DMS53 treated with DMSO at 0.1 percent for 48 hours (cell line): Measurements from ENCODE around the gene GJC3.
"Not testable (repeated sequence)": the region's sequence is repeated elsewhere in the genome, so short reads cannot be mapped to it uniquely, and the experiment has no call there.

Experiments used
- DNase-seq: peaks from one replicate; lab custom pipeline; 2025; ENCODE audit not compliant: unreplicated experiment; lab: John Stamatoyannopoulos, UW

GJC3 gene

GRCh38 chr7:99928994-99929729 is at the start of gene GJC3:
Gene GJC3, minus strand, starts transcription at chr7:99929620. Its CDS starts 0 bp downstream, at chr7:99929620.
- DNase-seq: peak; percentile 89

DNA sequence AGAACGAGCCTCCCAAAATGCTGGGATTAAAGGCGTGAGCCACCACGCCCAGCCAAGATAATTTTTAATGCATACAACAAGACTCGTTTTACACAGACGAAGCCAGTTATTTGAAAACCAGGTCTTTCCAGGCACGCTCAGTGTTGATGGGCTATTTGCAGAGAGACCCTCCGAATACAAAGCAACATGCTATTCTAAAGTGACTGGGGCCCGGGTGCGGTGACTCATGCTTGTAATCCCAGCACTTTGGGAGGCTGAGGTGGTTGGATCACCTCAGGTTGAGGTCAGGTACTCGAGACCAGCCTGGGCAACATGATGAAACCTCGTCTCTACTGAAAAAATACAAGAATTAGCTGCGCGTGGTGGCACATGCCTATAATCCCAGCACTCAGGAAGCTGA is 47.2 kb upstream of the GJC3 start:
- no peak for DNase-seq

GRCh38 chr7:99975782-99976521 is 46.5 kb upstream of the GJC3 start, which contains the start of gene AZGP1:
Gene AZGP1, minus strand, starts transcription at chr7:99976031. Its CDS starts 11 bp downstream, at chr7:99976020.
- DNase-seq: no peak

DNA sequence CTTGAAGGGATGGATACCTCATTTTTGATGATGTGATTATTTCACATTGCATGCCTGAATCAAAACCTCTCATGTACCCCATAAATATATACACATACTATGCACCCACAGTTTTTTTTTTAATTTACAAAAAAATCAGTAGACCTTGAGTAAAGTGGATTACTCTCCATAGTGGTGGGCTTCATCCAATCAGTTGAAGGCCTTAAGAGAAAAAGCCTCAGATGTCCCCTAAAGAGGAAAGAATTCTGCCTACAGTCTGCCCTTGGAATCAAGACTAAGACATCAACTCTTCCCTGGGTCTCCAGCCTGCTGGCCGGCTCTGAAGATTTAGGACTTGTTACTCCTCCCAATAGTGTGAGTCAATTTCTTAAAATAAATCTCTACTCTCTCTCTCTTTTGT is 45.3 kb upstream of the GJC3 start:
- DNase-seq: no peak

- DNase-seq: not testable (repeated sequence)
Measured at GRCh38 chr7:99973817-99974216, 44.4 kb upstream of the GJC3 start.

DNA sequence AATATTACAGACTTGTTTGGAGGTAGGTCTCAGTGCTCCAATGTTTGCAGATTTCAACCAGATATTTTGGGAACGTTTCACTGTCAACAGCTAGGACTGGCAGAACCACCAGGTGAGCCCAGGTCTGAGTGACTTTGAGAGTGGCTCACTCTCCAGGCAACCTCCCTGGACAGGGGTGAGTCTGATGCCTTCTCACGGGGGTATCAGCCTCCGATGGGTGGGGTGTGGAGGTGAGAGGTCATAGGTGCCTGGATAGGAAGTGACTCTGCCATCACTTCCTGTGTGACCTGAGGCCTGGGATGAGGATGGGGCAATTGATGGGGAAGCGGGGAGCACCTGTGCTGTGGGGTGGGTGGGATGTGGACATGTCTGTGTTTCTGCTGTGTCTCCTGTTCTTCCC is 41.8 kb upstream of the GJC3 start:
- no peak for DNase-seq

- not testable (repeated sequence) for DNase-seq
Measured at GRCh38 chr7:99969813-99970212, 40.4 kb upstream of the GJC3 start.

- DNase-seq: no peak
Measured at GRCh38 chr7:99969298-99969697, 39.9 kb upstream of the GJC3 start.

- no peak for DNase-seq
Measured at GRCh38 chr7:99958564-99959227, 29.3 kb upstream of the GJC3 start.

DNA sequence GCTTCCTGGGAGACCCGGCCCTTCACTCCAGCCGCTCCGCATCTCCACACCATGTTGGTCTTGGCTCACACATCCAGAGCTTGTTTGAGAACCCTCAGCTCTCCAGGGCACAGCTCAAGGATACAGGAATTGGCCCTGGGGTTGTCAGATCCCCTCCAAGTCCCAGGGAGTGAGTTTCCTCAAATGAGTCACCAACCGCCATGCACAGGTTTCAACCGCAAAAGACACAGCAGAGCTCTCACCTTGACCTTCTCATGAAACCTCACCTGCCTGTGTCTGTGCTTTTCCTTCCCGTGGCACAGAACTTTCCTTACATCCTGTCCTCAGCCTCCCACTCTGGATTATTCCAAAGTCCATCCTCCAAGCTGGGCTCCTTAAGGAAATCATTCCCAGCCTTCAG is 25.8 kb upstream of the GJC3 start:
- peak; percentile 59 for DNase-seq

- not testable (repeated sequence) for DNase-seq
Measured at GRCh38 chr7:99954643-99955042, 25.2 kb upstream of the GJC3 start.

- DNase-seq: no peak
Measured at GRCh38 chr7:99953649-99954048, 24.2 kb upstream of the GJC3 start.

DNA sequence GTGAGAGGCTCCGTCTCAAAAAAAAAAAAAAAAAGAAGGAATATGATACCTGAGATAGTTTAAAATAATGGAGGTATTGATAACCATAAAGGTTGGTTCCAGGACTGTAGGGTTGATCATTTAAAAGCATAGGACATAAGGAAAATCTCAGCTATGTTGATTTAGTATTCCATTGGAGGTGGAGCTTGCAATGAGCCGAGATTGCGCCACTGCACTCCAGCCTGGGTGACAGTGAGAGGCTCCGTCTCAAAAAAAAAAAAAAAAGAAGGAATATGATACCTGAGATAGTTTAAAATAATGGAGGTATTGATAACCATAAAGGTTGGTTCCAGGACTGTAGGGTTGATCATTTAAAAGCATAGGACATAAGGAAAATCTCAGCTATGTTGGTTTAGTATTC is 23.2 kb upstream of the GJC3 start:
- not testable (repeated sequence) for DNase-seq

- DNase-seq: not testable (repeated sequence)
Measured at GRCh38 chr7:99950819-99951218, 21.4 kb upstream of the GJC3 start.

DNA sequence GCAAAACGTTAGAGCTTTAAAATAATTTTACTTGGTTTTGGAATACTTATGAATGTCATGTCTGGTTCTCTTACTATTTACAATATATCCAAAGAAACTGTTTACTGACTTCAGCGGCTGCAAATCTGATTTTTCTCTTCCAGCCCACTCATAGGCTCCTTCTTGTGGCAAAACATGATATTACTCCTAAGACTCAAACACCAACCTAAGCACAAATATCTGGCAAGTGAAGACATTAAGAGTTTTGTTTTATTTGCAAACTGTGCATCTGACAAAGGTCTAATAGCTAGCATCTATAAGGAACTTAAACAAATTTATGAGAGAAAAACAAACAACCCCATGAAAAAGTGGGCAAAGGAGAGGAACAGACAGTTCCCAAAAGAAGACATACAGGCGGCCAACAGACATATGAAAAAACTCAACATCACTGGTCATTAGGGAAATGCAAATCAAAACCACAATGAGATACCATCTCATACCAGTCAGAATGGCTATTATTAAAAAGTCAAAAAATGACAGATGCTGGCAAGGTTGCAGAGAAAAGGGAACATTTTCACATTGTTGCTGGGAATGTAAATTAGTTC is 20.3 kb upstream of the GJC3 start:
- peak; percentile 6 for DNase-seq

DNA sequence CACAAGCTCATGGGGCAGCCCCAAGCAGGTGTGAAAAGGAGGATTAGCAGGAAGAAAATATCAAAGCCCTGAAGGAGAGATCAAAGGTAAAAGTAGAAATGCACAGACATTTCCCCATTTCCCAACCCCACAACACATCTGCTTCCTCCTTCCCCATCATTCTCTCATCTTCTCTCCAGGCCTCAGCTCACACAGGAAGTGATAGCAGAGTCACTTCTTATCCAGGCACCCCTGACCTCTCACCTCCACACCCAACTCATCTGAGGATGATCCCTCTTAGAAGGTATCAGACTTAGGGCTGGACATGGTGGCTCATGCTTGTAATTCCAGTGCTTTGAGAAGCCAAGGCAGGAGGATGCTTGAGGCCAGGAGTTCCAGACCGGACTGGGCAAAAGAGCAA is 18.2 kb upstream of the GJC3 start:
- DNase-seq: no peak

DNA sequence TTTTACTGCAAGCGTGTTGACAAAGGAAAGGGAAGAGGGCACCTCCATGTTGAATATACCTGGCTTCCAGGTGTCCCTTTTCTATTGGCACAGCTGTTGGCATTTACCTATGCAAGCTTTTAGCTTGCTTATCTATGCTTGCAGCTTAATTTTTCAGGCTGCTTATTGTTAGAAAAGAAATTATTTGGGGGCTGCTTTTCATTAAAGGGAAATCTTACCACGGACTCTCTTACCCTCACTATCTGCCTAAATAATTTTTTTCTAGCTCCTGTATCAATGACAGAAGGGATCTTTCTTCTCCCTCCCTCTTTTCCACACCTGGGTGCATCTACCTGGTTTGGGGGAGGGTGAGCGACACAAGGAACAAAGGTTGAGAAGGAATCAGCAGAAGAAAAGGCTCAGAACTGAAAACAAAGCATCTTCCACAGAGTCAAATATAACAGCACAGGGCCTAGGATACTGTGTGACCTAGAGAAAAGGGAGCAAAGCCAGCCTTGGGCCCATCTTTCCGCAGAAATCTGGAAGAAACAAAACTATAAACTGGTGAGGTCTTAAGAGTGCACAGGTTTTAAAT is 15.2 kb upstream of the GJC3 start:
- no peak for DNase-seq

DNA sequence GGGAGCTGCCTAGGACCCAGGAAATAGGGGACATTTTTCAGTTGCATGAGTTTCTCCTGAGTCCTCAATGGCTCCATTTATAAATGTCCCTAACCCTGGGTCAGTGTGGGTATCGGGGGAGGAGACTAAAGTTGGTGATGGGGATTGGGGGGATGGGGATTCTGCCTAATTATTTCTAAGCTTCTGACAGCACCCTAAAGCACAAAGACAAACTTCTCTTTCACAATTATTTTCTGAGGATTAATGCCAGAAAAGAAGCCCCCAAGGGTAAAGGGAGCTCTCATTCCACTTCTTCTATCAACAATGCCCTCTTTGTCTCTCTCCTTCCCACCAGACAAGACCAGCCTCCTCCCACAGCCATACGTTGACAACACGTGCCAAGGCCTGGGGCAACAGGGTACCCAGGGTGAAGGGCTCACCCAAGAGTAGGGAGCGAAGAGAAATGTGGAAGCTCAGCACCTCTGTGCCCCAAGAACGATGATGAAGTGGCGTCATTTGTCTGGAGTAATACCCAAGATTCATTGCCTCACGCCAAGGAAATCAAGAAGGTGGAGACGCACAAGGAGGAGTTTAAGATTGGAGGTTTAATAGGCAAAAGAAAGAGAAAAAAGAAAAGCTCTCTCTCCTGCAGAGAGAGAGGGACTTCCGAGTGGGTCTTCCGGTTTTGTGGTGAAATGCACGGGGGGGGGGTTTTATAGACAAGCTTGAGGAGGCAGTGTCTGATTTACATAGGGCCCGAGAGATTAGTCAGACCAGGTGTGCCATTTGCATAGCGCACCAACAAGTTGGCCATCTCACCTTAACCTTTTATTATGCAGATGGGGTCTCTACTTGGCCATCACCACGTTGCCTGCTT is 14.4 kb upstream of the GJC3 start:
- DNase-seq: peak; percentile 34

- no peak for DNase-seq
Measured at GRCh38 chr7:99938296-99938695, 8.9 kb upstream of the GJC3 start.

DNA sequence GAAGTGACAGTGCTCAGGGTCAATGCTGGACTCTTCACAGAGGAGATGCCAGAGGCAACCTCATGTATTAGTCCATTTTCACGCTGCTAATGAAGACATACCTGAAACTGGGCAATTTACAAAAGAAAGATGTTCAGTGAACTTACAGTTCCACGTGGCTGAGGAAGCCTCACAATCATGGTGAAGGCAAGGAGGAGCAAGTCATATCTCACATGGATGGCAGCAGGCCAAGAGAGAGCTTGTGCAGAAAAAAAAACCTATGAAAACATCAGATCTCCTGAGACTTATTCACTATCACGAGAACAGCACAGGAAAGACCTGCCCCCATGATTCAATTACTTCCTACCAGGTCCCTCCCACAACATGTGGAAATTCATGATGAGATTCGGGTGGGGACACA is 5.6 kb upstream of the GJC3 start:
- DNase-seq: not testable (repeated sequence)
